ENCODE measurements around the gene EMSY.

EMSY gene

GRCh38 chr11:76455931-76456330, 11.1 kb downstream of the EMSY start:
- DNase-seq = no peak

DNA sequence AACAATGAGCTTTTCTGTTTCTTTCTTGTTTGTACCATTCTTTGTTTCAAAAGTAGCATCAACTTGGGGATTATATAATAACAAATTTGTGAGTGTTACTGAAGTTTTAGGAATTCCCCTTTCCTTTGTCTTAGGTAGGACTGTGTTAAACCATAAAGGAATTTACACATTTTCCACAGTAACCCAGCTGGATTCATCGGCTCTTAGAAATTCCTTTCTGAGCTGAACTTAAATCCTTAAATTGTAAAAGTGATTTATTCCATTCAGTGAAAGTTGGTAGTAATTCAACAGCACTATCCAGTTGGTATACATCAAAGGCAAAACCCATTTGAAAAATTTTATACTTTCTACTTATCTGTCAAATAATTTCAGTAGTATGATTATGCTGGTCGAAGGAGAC, 11.8 kb downstream of the EMSY start:
- no peak for DNase-seq

DNA sequence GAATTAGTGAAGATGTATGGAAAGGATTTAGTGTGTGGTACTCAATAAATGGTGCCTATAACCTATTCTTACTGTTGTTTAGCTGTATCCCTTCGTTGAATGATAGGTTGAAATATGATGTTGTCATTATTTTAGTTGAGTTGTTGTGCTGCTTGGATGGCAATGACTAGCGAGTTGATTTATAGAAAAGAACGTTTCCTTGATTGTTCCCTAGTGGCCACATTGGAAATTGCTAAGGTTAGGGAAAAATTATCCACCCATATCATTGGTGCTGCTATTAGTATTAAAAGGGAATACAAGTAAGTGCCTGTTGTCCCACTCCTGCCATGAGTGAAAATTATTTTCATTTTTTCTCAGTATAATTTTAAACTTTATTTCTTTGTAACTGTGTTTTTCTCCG, 14.5 kb downstream of the EMSY start:
- DNase-seq = no peak

GRCh38 chr11:76459846-76460245, 15.0 kb downstream of the EMSY start:
- DNase-seq = no peak

DNA sequence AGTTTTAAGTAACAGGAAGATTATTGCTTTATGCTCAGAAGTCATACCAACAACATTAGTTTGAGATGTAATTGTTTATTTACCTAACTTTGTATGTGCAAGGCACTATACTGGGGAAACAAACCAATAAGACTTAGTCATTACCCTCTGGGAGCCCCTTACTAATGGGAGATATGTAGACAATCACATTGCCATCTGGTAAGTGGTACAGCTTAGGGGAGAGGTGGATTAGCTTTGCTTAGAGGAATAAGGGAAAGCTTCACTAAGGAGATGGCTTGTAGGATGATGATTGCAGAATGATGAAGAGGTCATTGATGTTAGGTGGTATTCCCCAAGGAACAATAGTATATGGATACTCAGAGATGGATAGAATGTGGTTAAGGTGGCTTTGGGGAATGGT, 17.5 kb downstream of the EMSY start:
- no peak for DNase-seq

- DNase-seq = no peak
Observed at GRCh38 chr11:76465701-76466100, 20.9 kb downstream of the EMSY start.

DNA sequence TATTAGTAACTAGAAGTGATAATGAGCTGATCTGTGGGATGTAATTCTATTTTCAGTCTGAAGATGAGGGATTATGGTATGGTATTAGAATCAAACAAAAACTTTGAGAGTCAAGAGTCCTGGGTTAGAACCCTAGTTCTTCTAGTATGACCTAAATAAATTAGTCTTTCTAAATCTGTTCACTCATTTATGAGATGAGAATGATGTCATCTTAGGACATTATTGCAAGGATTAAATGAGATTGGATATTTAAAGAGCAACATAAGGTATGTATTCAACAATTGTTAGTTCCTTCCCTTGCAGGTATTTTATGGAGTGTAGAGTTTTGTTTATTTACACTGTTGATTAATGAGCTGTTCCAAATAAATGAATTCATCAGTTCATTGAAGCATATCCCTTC, 21.8 kb downstream of the EMSY start:
- no peak for DNase-seq

DNA sequence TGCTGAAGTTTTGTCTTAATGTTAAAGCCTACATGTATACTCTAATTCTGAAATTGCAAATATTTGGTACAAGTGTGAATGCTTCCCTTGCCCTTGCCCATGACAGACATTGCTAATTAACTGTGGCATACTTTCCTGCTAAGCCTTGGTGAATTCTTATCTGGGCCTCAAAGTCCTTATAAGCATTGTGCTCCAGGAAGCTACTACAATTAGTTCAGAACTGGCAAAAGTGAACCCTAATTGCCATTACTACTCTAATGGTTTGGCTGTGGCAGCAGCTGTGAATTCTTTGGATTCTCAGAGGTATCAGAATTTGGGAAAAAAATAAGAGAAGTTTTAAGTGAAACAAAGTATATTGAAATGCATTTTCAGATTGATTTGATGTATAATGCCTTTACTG, 24.3 kb downstream of the EMSY start:
- DNase-seq = no peak

DNA sequence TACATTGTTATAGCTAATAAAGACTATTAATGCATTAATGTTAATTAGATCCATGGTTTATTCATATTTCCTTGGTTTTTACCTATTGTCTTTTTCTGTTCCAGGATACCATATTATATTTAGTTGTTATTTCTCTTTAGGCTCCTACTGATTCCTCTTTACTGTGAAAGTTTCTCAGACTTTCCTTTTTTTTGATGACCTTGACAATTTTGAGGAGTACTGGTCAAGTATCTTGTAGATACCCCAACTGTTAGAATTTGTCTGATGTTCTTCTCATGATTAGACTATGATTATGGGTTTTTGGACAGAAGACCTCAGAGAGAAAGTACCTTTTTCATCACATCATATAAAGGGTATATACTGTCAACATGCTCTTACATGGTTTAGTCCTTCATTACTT, 26.6 kb downstream of the EMSY start:
- no peak for DNase-seq

GRCh38 chr11:76480241-76480640, 35.4 kb downstream of the EMSY start:
- DNase-seq = no peak

DNA sequence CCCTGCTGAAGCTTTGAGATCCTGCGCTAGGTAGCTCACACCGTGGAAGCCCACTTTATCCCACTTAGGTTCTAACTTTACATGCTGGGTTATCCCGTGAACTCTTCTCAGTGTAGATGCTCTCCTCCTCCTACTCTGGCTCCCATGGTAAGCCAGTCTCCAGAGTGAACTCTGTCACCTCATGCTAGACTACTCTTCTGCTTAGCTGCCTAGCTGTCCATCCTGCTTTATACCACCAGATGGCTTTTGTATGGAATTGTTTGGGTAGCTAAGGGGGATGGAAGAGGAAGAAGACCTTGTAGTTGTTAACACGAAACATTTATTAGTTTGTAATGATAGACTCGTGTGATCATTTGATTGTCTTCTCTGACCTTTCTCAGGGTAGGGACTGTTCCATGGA, 46.8 kb downstream of the EMSY start:
- DNase-seq = no peak

- DNase-seq = no peak
Observed at GRCh38 chr11:76493040-76493439, 48.2 kb downstream of the EMSY start.

DNA sequence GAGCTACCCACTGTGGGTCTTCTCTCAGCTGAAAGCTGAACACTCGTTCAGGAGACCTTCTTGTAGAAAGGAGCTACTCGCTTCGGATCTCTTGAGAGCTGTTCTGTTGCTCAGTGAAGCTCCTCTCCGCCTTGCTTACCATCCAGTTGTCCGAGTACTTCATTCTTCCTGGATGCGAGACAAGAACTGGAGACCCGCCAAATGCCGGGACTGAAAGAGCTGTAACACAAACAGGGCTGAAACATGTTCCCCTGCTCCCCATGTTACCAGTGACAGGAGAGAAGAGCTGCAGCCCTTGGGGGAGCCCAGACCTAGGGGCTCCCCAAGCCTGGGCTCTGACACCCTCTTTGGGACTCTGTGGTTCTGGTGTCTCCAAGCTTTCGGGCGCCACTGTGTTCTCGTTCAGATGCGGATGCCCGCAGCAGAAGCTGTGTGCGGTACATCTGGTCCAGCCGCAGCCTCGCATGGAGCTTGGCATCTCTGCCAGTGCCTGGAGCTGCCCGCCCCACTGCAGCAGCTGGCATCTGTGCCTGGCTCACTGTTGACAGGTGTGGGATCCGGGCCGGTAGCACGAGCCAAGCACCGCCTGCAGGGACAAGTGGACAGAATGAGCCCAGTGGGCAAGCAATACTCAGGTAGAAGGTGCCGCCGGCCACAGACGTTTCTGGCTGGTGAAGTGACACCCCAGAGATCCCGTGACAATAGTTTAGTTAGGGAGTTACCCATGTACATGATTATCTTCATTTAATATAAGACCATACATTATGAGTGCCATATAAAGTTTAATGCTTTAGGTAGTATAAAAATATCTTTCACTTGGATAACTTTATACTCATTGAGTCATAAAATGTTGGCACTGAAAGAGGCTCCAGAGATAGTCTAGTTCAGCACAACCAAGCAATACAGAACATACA, 49.1 kb downstream of the EMSY start:
- DNase-seq = no peak

DNA sequence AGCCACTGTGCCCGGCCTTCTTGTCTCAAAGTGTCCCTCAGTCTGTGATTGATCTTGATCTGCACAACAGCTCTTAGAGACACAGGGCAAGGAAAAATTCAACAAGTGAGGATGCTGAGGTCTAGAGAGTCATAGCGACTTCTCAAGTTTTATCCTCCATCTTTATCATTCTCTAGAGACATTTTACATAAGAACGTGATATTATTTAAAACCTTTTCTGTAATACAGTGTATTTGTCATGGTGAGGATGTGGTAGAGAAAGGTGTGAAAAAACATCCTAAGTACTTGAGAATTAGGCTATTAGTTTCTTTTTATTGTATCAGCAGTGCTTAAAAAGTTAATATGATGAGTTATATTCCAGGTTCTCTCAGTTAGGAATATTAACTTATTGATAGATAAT, 50.2 kb downstream of the EMSY start:
- no peak for DNase-seq

- DNase-seq = no peak
Observed at GRCh38 chr11:76496174-76496573, 51.4 kb downstream of the EMSY start.

- no peak for DNase-seq
Observed at GRCh38 chr11:76501526-76502202, 56.8 kb downstream of the EMSY start.

DNA sequence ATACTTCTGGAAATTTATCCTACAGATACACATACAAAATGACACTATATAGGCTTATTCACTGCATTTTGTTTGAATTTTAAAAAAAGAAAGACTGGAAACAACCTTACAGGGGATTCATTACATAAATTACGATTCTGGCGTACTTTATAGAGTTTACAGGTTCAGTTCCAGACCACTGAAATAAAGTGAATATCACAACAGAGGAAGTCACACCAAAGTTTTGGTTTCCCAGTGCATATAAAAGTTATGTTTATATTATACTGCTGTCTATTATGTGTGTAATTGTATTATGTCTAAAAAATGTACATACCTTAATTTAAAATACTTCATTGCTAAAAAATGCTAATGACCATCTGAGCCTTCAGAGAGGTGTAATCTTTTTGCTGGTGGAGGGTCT, 62.0 kb downstream of the EMSY start:
- DNase-seq = no peak

DNA sequence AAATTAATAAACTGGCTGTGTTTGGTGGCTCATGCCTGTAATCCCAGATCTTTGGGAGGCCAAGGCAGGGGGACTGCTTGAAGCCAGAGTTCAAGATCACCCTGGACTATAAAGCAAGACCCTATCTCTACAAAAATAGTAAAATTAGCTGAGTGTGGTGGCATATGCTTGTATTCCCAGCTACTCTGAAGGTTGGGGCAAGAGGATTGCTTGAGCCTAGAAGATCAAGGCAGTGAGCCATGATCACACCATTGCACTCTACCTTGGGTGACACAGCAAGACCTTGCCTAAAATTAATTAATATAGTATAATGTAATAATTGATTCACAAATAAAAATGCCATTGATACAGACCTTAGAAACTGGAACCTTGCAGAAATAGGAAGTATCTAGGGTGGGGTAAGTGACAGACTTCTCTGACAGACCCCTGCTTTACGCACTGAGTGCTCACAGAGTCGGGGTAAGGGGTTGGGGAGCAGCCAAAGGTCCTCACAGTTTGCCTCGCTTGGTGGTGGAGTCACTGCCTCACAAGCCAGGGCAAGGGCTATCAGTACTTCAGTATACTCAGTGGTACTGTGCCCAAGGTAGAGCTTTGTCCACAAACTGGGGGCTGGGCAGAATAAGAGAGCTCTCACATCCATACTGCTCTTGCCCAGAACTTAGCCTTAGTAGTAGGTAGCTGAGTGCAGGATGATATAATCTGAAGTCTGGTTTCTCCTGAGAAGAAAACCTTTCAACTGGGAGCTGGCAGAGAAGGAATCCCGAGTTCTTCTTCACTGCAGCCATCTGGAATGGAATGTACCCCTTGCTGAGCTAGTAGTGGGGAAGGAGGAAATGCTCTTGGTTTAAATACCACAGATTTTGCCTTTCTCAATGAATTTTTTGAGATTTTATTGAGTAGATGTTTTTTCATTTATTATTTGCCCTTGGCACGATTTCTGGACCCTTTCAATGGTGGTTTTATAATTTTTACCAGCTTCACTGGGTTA, 65.5 kb downstream of the EMSY start:
- DNase-seq = no peak

- DNase-seq = no peak
Observed at GRCh38 chr11:76512851-76513653, 68.2 kb downstream of the EMSY start.

DNA sequence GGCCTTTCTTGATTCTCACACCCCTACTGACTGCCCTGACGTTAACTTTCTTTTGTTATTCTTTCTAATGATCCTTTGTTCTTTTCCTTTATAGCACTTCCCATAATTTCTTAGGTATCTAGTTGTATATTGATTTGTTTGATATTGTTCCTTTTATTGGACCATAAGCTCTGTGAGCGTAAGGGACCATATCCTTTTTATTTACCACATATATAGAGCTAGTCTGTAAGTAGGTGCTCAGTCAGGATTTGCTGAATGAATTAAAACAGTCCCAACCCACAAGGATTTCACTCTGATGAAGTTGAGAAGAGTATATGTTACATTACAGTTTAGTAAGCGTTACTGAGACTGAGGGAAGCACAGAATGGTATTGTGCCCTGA, 68.8 kb downstream of the EMSY start:
- no peak for DNase-seq

GRCh38 chr11:76515494-76515893, 70.7 kb downstream of the EMSY start:
- DNase-seq = no peak

- no peak for DNase-seq
Observed at GRCh38 chr11:76523147-76523546, 78.3 kb downstream of the EMSY start.

Data from amniotic stem cell (primary cell).